ENCODE results near the gene FUOM.
A peak's percentile ranks its signal among the peaks of the same experiment; 100 is the strongest.

Gene FUOM

GRCh38 chr10:133309720-133310398 is 48.0 kb downstream of the FUOM start:
- no peak for DNase-seq

DNA sequence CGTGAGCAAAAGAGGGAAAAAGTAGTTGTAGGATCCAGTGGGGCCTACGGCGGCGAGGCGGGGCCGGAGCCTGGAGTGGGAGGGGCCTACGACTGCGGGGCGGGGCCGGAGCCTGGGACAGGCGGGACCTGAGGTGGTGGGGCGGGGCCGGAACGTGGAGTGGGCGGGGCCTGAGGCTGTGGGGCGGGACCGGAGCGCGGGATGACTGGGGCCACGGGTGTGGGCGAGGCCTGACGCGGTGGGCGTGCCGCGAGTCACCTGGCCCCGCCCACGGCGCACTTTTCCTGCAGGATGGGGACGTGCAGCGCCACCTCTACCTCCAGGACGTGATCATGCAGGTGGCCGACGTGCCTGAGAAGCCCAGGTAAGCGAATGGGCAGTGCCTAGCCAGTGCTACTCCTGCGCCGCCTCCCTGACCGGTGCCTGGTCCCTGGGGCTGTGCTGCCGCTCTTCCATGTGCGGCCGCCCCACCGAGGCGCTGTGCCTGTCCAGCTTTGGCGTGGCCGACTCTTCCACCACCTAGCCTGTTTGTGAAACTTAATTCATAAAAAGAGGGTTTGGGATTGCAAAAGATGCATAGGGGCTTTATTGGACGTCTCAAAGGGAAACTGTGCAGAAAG is 48.6 kb downstream of the FUOM start:
- peak; percentile 84 to 94 for DNase-seq

DNA sequence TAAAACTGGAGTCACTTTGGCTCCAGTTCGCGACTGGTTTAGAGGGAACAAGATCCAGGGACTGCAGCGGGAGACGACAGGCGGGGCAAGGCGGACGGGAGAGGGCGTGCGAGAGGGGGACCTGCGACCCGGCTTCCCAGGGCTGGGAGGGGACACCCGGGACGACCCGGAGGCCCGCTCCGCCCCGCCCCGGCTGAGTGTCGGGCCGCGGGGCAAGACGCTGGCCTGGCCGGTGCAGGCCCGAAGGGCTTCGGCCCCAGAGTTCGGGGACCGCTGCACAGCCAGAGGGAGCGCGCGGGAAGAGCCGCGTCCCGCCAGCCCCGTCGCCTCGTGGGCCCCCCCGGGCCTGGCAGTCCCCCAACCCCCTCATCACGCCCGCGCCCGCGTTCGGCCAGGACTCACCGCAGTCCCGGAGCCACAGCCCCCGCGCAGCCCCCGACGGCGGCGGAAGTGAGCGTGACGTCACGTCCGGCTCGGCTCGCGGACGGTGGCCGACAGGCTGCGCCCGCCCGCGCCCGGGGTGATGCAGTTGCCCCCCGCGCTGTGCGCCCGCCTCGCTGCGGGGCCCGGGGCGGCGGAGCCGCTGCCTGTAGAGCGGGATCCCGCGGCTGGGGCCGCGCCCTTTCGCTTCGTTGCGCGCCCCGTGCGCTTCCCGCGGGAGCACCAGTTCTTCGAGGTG is 49.3 kb downstream of the FUOM start, which contains the start of the genes TUBGCP2 and ZNF511:
TSS of gene TUBGCP2 (minus strand) at position 452 of the 679 bp plus-strand sequence. CDS start 5,931 bp downstream, outside the sequence.
TSS of gene ZNF511 (plus strand) at position 494 of the 679 bp plus-strand sequence. CDS start at position 524, 30 bp downstream.
- DNase-seq = peak; percentile 87 to 90

DNA sequence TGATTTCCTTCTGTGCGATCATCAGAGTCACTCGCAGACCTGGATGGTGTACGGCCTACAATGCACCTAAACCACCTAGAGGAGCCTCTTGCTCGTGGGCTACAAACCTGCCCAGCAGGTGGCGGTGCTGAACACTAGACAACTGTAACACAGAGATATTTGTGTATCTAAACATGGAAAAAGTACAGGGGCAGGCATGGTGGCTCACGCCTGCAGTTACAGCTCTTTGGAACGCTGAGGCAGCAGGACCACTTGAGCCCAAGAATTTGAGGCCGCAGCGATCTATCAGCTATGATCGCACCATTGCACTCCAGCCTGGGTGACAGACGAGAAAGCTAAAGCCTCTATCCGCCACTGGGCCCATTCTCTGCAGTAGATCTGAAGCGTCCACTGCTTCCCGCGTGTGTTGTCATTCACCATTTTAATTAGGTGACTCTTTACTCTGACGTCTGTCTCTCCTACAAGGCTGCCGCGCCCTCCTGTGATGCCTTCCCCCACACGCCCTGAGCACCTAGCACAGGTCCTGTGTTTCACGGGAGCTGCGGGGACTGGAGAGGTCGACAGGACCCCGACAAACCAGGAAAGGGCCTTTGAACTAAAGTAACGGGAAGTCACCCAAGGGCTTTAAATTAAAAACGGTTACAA is 49.9 kb downstream of the FUOM start:
- DNase-seq = peak; percentile 82 to 83

DNA sequence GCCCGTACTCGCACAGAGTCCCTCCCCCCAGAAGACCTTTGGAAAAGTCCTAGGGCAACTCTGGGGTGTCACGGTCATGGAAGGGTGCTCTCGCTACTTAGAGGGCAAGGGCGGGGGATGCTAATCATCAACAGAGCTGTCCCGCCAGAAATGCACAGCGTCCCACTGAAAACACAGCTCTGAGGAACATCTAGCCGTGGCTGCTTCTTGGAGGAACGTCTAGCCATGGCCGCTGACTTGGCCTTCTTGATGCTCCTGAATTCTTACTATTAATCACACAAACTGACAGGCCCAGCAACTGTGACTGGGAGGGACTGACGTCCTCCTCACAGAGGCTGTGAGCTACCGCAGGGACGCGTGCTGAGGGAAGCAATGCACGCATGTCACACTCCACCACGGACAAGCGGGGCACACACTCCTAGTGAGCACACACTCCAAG is 50.9 kb downstream of the FUOM start:
- DNase-seq = no peak

- DNase-seq = no peak
Measured at GRCh38 chr10:133306097-133306476, 51.7 kb downstream of the FUOM start.

All from stimulated activated CD4-positive, alpha-beta T cell treated with anti-CD3 and anti-CD28 coated beads, Interleukin-4, amount 100 ng/mL, for 4 hours (primary cell).